Ishikawa (cell line): ENCODE results near the gene HSF2.

ENCODE experiments used
- CEBPB ChIP-seq: IDR thresholded peaks from 2 replicates; pipeline ENCODE4 v1.6.1; 2012
- CREB1 ChIP-seq: IDR thresholded peaks from 2 replicates; pipeline ENCODE4 v1.6.1; 2012; ENCODE audit warnings: low read depth
- EGR1 ChIP-seq: IDR thresholded peaks from 2 replicates; pipeline ENCODE4 v1.6.1; 2012
- EP300 ChIP-seq: IDR thresholded peaks from 2 replicates; pipeline ENCODE4 v1.6.1; 2012; ENCODE audit warnings: borderline replicate concordance
- FOXM1 ChIP-seq: IDR thresholded peaks from 2 replicates; pipeline ENCODE4 v1.6.1; 2012; ENCODE audit warnings: low read depth, borderline replicate concordance
- MAX ChIP-seq: IDR thresholded peaks from 2 replicates; pipeline ENCODE4 v1.6.1; 2012
- NFIC ChIP-seq: IDR thresholded peaks from 2 replicates; pipeline ENCODE4 v1.6.1; 2012
- RAD21 ChIP-seq: IDR thresholded peaks from 2 replicates; pipeline ENCODE4 v1.6.1; 2012; ENCODE audit warnings: low read depth
- REST ChIP-seq: IDR thresholded peaks from 2 replicates; pipeline ENCODE4 v1.6.1; 2012; ENCODE audit warnings: low read depth, mild to moderate bottlenecking
- TAF1 ChIP-seq: IDR thresholded peaks from 2 replicates; pipeline ENCODE4 v1.6.1; 2012; ENCODE audit warnings: low read depth, mild to moderate bottlenecking
- TCF12 ChIP-seq: IDR thresholded peaks from 2 replicates; pipeline ENCODE4 v1.6.1; 2012; ENCODE audit warnings: low read depth
- USF1 ChIP-seq: IDR thresholded peaks from 2 replicates; pipeline ENCODE4 v1.6.1; 2012
- YY1 ChIP-seq: IDR thresholded peaks from 2 replicates; pipeline ENCODE4 v1.6.1; 2012; ENCODE audit warnings: low read depth
- ZBTB7A ChIP-seq: IDR thresholded peaks from 2 replicates; pipeline ENCODE4 v1.6.1; 2012; ENCODE audit warnings: low read depth

GRCh38 chr6:122454673-122455072 lies 55.2 kb downstream of the HSF2 start:
- TF ChIP-seq EP300 (no peak), CEBPB (no peak), TCF12 (no peak), FOXM1 (no peak), EGR1 (no peak), REST (no peak), YY1 (no peak), CREB1 (no peak), USF1 (no peak), MAX (no peak), NFIC (no peak), TAF1 (no peak), ZBTB7A (no peak), RAD21 (no peak)
